GM20000 (cell line): ENCODE measurements around the gene ETS2.
"Not testable (repeated sequence)": the region's sequence is repeated elsewhere in the genome, so short reads cannot be mapped to it uniquely, and the experiment has no call there.

Source experiments
- DNase-seq: peaks from one replicate; pipeline ENCODE4 v3.0.0; 2012; ENCODE audit warnings: low spot score
- TF ChIP-seq, protein P1 (sequence below): IDR thresholded peaks from 2 replicates; pipeline ENCODE4 v1.5.1; 2012; ENCODE audit warnings: mild to moderate bottlenecking, control low read depth; ENCODE audit errors: extremely low read depth, missing control alignments

ETS2 gene

DNA sequence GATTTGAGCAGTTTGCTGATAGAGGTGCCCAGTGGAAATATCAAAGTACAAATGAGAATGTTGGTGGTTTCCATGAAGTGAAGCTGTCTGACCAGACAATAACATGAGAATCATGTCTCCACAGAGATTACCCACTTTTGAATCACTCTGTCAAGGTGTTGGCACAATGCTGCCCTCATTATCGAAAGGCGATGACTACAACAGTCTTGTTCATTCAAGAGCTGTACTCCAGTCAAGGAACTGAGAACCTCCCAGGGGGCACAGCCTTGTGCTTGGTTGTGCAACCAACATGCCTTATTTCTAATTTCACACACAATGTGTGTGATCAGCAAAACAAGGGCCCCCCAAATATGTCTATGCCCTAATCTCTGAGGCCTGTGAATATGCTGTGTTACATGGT is 35.7 kb downstream of the ETS2 start:
- TF ChIP-seq, protein P1, sequence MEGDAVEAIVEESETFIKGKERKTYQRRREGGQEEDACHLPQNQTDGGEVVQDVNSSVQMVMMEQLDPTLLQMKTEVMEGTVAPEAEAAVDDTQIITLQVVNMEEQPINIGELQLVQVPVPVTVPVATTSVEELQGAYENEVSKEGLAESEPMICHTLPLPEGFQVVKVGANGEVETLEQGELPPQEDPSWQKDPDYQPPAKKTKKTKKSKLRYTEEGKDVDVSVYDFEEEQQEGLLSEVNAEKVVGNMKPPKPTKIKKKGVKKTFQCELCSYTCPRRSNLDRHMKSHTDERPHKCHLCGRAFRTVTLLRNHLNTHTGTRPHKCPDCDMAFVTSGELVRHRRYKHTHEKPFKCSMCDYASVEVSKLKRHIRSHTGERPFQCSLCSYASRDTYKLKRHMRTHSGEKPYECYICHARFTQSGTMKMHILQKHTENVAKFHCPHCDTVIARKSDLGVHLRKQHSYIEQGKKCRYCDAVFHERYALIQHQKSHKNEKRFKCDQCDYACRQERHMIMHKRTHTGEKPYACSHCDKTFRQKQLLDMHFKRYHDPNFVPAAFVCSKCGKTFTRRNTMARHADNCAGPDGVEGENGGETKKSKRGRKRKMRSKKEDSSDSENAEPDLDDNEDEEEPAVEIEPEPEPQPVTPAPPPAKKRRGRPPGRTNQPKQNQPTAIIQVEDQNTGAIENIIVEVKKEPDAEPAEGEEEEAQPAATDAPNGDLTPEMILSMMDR: no peak
- no peak for DNase-seq

GRCh38 chr21:38842079-38842478 is 36.4 kb downstream of the ETS2 start:
- DNase-seq: no peak
- TF ChIP-seq, protein P1: no peak

GRCh38 chr21:38843379-38843778 is 37.6 kb downstream of the ETS2 start:
- TF ChIP-seq, protein P1: no peak

GRCh38 chr21:38843806-38844503 is 38.2 kb downstream of the ETS2 start:
- DNase-seq: no peak
- TF ChIP-seq, protein P1: no peak

More at GRCh38 chr21:38843379-38843778, 37.6 kb downstream of the ETS2 start:
- no peak for DNase-seq

GRCh38 chr21:38845374-38845773 is 39.6 kb downstream of the ETS2 start:
- DNase-seq: not testable (repeated sequence)

DNA sequence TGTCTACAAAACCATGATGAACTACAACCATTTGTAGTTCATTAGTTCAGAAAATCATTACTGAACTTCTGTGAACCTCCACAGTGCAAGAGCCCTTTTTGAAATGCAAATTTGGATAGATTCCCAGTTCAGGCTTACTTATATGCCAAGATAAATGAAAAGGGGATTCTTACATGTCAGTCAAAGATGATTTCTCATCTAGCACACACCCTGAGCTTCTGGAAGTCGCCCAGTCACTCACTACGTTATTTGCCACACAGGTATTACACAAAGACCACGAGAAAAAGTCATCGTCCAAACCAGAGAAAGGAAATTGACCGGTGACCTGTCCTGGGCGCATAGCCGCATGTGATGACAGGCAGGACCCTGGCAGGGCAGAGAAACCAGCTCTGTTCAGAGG is 41.8 kb downstream of the ETS2 start:
- DNase-seq: no peak
- TF ChIP-seq, protein P1: no peak

- no peak for DNase-seq
Observed at GRCh38 chr21:38848187-38848609, 42.5 kb downstream of the ETS2 start.

More at GRCh38 chr21:38848187-38848609, 42.5 kb downstream of the ETS2 start:
- TF ChIP-seq, protein P1: no peak
